ENCODE measurements around the gene RADX.

- TF ChIP-seq CTCF (IDR thresholded peaks at IDR 0.05) (no peak), POLR2A (IDR thresholded peaks at IDR 0.05) (peak in 1 of 2 donors; percentile 72)
Observed at GRCh38 chrX:106611679-106612392, at the start of gene RADX.
